ENCODE measurements around the gene MAP2. TPM values are rescaled to one million over a fixed set of nuclear protein-coding genes. Genes with fewer than 3 reads are reported as not detected.

The MAP2 gene
- total RNA-seq, 1 experiment from 2014 or later, result 71.1 TPM

DNA sequence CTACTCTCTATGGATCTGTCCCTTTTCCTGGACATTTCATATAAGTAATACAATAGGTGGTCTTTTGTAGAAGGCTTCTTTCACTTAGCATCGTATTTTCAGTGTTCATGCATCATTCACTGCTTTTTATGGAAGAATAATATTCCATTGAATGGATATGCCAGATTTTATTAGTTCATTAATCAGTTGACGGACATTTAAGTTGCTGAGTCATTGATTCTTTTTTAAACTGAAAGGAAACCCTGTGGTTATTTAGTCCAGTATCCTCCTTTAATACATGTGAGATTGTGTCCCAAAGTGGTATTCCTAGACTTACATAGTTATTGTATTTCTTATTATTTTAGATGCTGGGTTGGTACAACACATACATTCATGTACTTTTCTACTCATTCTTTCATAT is 185.7 kb downstream of the MAP2 start:
- no peaks in the 10 kb centered on the region for H4K20me1 ChIP-seq (ENCODE audit: insufficient read depth)
- H3K4me1 ChIP-seq (replicated peaks; ENCODE audit: insufficient read depth), result no peaks in the 10 kb centered on the region
- no peaks in the 10 kb centered on the region for H3K36me3 ChIP-seq (ENCODE audit: low read depth)
- H3K79me2 ChIP-seq (ENCODE audit: low read depth), result no peaks in the 10 kb centered on the region
- TF ChIP-seq EZH2 (IDR thresholded peaks at IDR 0.05; ENCODE audit: low read depth), result no peak
- TF ChIP-seq CTCF (conservative IDR thresholded peaks at IDR 0.05), result no peak
- no peak overlapping the region for H2AFZ ChIP-seq
- intact Hi-C loops (cut with micrococcal nuclease; ENCODE audit: unreplicated experiment), result no loop called here
- H3K27me3 ChIP-seq (ENCODE audit: insufficient read depth, low read depth), result no peaks in the 10 kb centered on the region
- no TSS peak for BruUV-seq (replicated peaks)
- H3K9me2 ChIP-seq (ENCODE audit: insufficient read depth), result no peaks in the 10 kb centered on the region
- no peaks in the 10 kb centered on the region for H3F3A ChIP-seq (ENCODE audit: insufficient read depth, low read depth)
- ChIA-PET POLR2A (ENCODE audit: unreplicated experiment) (no interaction called here), CTCF (no interaction called here)
- no peak overlapping the region for H3K4me3 ChIP-seq
- H3K27ac ChIP-seq, result no peak overlapping the region
- H3K9me3 ChIP-seq (ENCODE audit: insufficient read depth, low read depth), result no peaks in the 10 kb centered on the region
- no peak overlapping the region for H3K4me2 ChIP-seq
- no peak for DNase-seq

DNA sequence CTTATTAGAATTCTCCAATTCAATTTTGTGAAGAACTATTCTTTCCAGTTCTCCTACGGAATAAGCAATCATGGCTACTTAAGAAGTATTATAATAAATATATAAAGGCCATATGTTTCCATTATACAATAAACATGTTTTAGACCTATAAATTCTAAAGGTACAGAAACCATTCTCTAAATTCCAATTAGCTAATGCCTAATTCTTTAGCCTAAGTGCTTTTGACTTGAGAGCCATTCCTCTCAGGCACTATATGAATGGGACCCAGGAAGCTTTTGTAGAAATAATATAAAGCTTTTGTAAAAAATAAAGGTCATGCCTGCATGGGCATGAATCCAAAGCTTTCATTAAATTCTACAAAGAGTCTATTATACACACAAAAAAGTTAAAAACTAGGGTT is 186.8 kb downstream of the MAP2 start:
- H3K27me3 ChIP-seq (ENCODE audit: insufficient read depth, low read depth), result no peaks in the 10 kb centered on the region
- no peaks in the 10 kb centered on the region for H3K36me3 ChIP-seq (ENCODE audit: low read depth)
- ChIA-PET CTCF (no interaction called here), POLR2A (ENCODE audit: unreplicated experiment) (no interaction called here)
- DNase-seq, result no peak
- no peak for TF ChIP-seq EZH2 (IDR thresholded peaks at IDR 0.05; ENCODE audit: low read depth)
- no peak for TF ChIP-seq CTCF (conservative IDR thresholded peaks at IDR 0.05)
- H3K79me2 ChIP-seq (ENCODE audit: low read depth), result no peaks in the 10 kb centered on the region
- H3K4me2 ChIP-seq, result no peak overlapping the region
- intact Hi-C loops (cut with micrococcal nuclease; ENCODE audit: unreplicated experiment), result no loop called here
- no peaks in the 10 kb centered on the region for H3K9me3 ChIP-seq (ENCODE audit: insufficient read depth, low read depth)
- BruUV-seq (replicated peaks), result no TSS peak
- H2AFZ ChIP-seq, result no peak overlapping the region
- H3K4me3 ChIP-seq, result no peak overlapping the region
- H3F3A ChIP-seq (ENCODE audit: insufficient read depth, low read depth), result no peaks in the 10 kb centered on the region
- no peak overlapping the region for H3K27ac ChIP-seq
- H3K9me2 ChIP-seq (ENCODE audit: insufficient read depth), result no peaks in the 10 kb centered on the region
- H3K4me1 ChIP-seq (replicated peaks; ENCODE audit: insufficient read depth), result no peaks in the 10 kb centered on the region
- no peaks in the 10 kb centered on the region for H4K20me1 ChIP-seq (ENCODE audit: insufficient read depth)

DNA sequence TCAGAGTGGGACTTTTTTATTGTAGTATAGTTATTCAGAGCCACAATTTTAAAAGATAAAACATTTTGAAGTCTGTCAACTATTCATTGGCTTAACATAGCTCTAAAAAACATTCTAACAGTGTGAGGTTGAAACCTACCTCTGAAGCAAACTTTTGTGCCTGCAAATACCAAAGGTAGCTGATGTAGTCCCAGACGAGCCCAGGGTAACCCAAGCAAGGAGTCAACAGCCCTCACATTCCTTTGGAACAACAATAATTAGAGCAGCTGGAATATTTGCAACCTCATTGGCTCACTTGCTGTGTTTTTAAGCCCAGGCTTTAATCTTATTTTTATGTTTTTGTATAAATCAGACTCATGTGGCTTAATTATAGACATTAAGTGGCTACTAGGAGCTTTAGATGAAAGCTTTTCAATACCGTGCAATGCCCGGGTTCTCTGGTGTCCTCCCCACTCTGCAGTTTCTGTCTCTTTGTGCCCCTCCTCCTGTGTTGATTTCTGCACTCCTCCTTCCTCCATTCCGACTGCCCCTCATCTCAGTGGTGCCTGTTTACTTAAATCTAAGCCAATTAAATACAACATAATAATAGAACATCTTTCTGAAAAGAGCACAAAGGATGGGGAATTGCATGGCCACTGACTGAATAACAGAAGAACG is 189.9 kb downstream of the MAP2 start:
- Histone ChIP-seq H4K20me1 (ENCODE audit: insufficient read depth) (no peaks in the 10 kb centered on the region), H3K4me1 (replicated peaks; ENCODE audit: insufficient read depth) (no peaks in the 10 kb centered on the region), H3K9me2 (ENCODE audit: insufficient read depth) (no peaks in the 10 kb centered on the region), H3K4me2 (no peak overlapping the region), H3K79me2 (ENCODE audit: low read depth) (no peaks in the 10 kb centered on the region), H3K4me3 (no peak overlapping the region), H3K36me3 (ENCODE audit: low read depth) (no peaks in the 10 kb centered on the region), H3K27ac (no peak overlapping the region), H3K27me3 (ENCODE audit: insufficient read depth, low read depth) (no peaks in the 10 kb centered on the region), H3F3A (ENCODE audit: insufficient read depth, low read depth) (no peaks in the 10 kb centered on the region), H2AFZ (no peak overlapping the region), H3K9me3 (ENCODE audit: insufficient read depth, low read depth) (no peaks in the 10 kb centered on the region)
- TF ChIP-seq CTCF (conservative IDR thresholded peaks at IDR 0.05), result no peak
- no peak for TF ChIP-seq EZH2 (IDR thresholded peaks at IDR 0.05; ENCODE audit: low read depth)
- no TSS peak for BruUV-seq (replicated peaks)
- intact Hi-C loops (cut with micrococcal nuclease; ENCODE audit: unreplicated experiment), result no loop called here
- POLR2A ChIA-PET (ENCODE audit: unreplicated experiment), result no interaction called here
- CTCF ChIA-PET, result no interaction called here
- DNase-seq, result no peak

Measured in PC-9 (cell line).